Ascending aorta (tissue), 2 donors: ENCODE data around the gene GOLGA6L2. TPM values are rescaled to one million over a fixed set of nuclear protein-coding genes. Genes with fewer than 3 reads are reported as not detected.
A peak's percentile ranks its signal among the peaks of the same experiment; 100 is the strongest.
"Not testable (repeated sequence)": the region's sequence is repeated elsewhere in the genome, so short reads cannot be mapped to it uniquely, and the experiment has no call there.

Experiments
- DNase-seq, 2 donors: peaks; one replicate each; pipeline ENCODE4 v3.0.0-alpha.2; 2019; ENCODE audit warnings: low spot score in 2 of 2
- H3K27ac ChIP-seq, 2 donors: fragments of 200-600 bp; sonication (generic); one replicate each; pipeline ENCODE4 v1.5.1; 2016 to 2017; ENCODE audit warnings: mild to moderate bottlenecking in 1 of 2
- H3K27me3 ChIP-seq: fragments of 200-600 bp; sonication (generic); one replicate; pipeline ENCODE4 v1.5.1; 2017
- H3K36me3 ChIP-seq, 2 donors: fragments of 200-600 bp; sonication (generic); one replicate each; pipeline ENCODE4 v1.5.1; 2016
- H3K4me1 ChIP-seq, 2 donors: fragments of 200-600 bp; sonication (generic); one replicate each; pipeline ENCODE4 v1.5.1; 2016 to 2017; ENCODE audit warnings: mild to moderate bottlenecking in 1 of 2
- H3K4me3 ChIP-seq, 2 donors: fragments of 200-600 bp; sonication (generic); one replicate each; pipeline ENCODE4 v1.5.1; 2016 to 2017; ENCODE audit warnings: mild to moderate bottlenecking in 1 of 2
- H3K9me3 ChIP-seq, 2 donors: fragments of 200-600 bp; sonication (generic); one replicate each; pipeline ENCODE4 v1.5.1; 2016
- CTCF ChIP-seq, 3 experiments: fragments of 200-600 bp in 2 of 3; fragments of 450-650 bp in 1 of 3; sonication (generic) in 2 of 3; IDR thresholded peaks; one replicate each; pipeline ENCODE4 v1.5.1; 2016 to 2019; ENCODE audit warnings: antibody characterized with exemption in 3 of 3, mild to moderate bottlenecking in 1 of 3, moderate library complexity in 1 of 3
- intact Hi-C: fragments of 100-400 bp; cut with DNase I; formaldehyde crosslinking; loops from one replicate; pipeline ENCODE4 v1.15.1; 2023
- total RNA-seq: library from RNA; depleted of rRNA; stranded (reverse); fragments of >200 nt; gene quantifications from one replicate; pipeline ENCODE4 v1.1.0, GENCODE V29; 2016

The GOLGA6L2 gene
- total RNA-seq, 1 donor from 2014 or later = not detected

DNA sequence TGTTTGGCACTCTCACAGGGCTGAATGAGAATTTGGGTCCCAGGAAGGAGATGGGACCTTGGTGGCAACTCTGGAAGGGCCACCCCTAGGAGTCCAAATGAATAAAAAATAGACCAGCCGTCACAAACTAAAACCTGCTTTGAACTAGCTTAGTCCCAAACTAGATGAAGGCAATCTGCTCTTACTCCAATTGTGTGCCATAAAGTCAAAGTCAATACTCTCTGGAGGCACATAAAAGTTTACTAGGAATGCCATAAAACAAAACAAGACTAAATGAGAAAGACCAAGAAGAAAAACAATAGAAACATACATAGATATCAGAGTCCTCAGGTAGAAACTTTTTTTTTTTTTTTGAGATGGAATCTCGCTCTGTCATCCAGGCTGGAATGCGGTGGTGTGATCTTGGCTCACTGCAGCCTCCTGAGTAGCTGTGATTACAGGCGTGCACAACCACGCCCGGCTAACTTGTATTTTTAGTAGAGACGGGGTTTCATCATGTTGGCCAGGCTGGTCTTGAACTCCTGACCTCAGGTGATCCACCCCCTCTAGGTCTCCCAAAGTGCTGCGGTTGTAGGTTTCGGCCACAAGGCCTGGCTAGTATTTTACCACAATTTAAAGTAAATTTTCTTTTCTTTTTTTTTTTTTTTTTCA, 8.1 kb downstream of the GOLGA6L2 start:
- intact Hi-C loops = no loop called here
- no peak for DNase-seq
- no peaks in the 10 kb centered on the region for H3K27me3 ChIP-seq
- H3K36me3 ChIP-seq = no peaks in the 10 kb centered on the region
- no peaks in the 10 kb centered on the region for H3K4me1 ChIP-seq
- no peaks in the 10 kb centered on the region for H3K9me3 ChIP-seq
- TF ChIP-seq CTCF (IDR thresholded peaks at IDR 0.05) = no peak
- no peak overlapping the region for H3K4me3 ChIP-seq
- H3K27ac ChIP-seq = no peak overlapping the region

GRCh38 chr15:23437673-23438072, 9.4 kb downstream of the GOLGA6L2 start:
- no peak for TF ChIP-seq CTCF (IDR thresholded peaks at IDR 0.05)
- DNase-seq = no peak
- Histone ChIP-seq H3K4me1 (no peaks in the 10 kb centered on the region), H3K4me3 (no peak overlapping the region), H3K27ac (no peak overlapping the region), H3K36me3 (no peaks in the 10 kb centered on the region), H3K9me3 (no peaks in the 10 kb centered on the region), H3K27me3 (no peaks in the 10 kb centered on the region)
- intact Hi-C loops = no loop called here

- no peaks in the 10 kb centered on the region for H3K27me3 ChIP-seq
- no peaks in the 10 kb centered on the region for H3K4me1 ChIP-seq
- no peak for TF ChIP-seq CTCF (IDR thresholded peaks at IDR 0.05)
- no peaks in the 10 kb centered on the region for H3K36me3 ChIP-seq
- no peak overlapping the region for H3K4me3 ChIP-seq
- DNase-seq = no peak
- H3K9me3 ChIP-seq = no peaks in the 10 kb centered on the region
- no peak overlapping the region for H3K27ac ChIP-seq
- intact Hi-C loops = no loop called here
These were observed 9.9 kb downstream of the GOLGA6L2 start for GRCh38 chr15:23437146-23437545.

DNA sequence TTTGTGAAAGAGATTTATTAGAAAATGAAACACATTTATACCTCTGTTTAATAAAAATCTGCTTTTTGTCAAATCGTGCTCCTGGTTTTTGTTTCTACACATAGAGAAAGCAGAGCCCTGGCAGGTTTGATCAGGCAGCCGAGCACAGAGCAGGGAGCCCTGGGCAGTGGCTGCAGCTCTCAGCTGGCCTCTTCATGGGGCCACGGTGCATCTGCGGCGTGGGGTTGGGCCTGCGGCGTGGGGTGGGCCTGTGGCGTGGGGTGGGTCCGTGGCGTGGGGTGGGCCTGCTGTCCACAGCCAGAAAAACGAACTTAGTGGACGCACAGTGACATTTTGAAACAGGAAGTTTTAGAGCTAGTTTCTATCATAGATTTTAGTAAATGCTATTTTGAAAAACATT, 10.6 kb downstream of the GOLGA6L2 start:
- Histone ChIP-seq H3K4me1 (no peaks in the 10 kb centered on the region), H3K27ac (no peak overlapping the region), H3K4me3 (no peak overlapping the region), H3K36me3 (no peaks in the 10 kb centered on the region), H3K9me3 (no peaks in the 10 kb centered on the region), H3K27me3 (no peaks in the 10 kb centered on the region)
- intact Hi-C loops = no loop called here
- TF ChIP-seq CTCF (IDR thresholded peaks at IDR 0.05) = no peak
- DNase-seq = no peak

- H3K4me3 ChIP-seq, DNase-seq, H3K36me3 ChIP-seq, intact Hi-C loops, H3K9me3 ChIP-seq, H3K27me3 ChIP-seq, H3K27ac ChIP-seq, H3K4me1 ChIP-seq: not testable (repeated sequence)
These were observed 12.3 kb downstream of the GOLGA6L2 start for GRCh38 chr15:23434699-23435098.

- H3K9me3 ChIP-seq, intact Hi-C loops, H3K36me3 ChIP-seq, H3K4me3 ChIP-seq, H3K27me3 ChIP-seq, H3K27ac ChIP-seq: not testable (repeated sequence)
- peak in 1 of 2 donors; percentile 44 for DNase-seq
- H3K4me1 ChIP-seq = peaks cover 6 to 14% of the 10 kb centered on the region in 2 donors
These were observed 21.7 kb downstream of the GOLGA6L2 start for GRCh38 chr15:23425327-23425726.
